Activated CD8-positive, alpha-beta T cell treated with anti-CD3 and anti-CD28 coated beads, Interleukin-2, amount 10 ng/mL, durations not matched to agents 7 days and 5 days (primary cell): Measurements from ENCODE around the gene SSH2. TPM values are rescaled to one million over a fixed set of nuclear protein-coding genes. Genes with fewer than 3 reads are reported as not detected.

Experiments used
- ATAC-seq: fragments of 150-1000 bp; cut with Tn5 transposase; one replicate; pipeline ENCODE4 v1.10.0; 2021; ENCODE audit warnings: moderate library complexity
- CTCF ChIA-PET: fragments of 350-600 bp; sonication (Branson Sonifier 250); formaldehyde crosslinking; loops from one replicate; lab custom pipeline; 2021; ENCODE audit warnings: antibody characterized with exemption; lab: Charles Lee
- POLR2A ChIA-PET: fragments of 350-600 bp; sonication (Branson Sonifier 250); formaldehyde crosslinking; loops from one replicate; lab custom pipeline; 2021; ENCODE audit warnings: antibody characterized with exemption; lab: Charles Lee
- DNase-seq: peaks from one replicate; pipeline ENCODE4 v3.0.0-alpha.2; 2020
- H3K27ac Mint-ChIP-seq: one replicate; pipeline ENCODE4 v1.8.0; 2021; ENCODE audit warnings: mild to moderate bottlenecking, mixed read lengths
- H3K27me3 Mint-ChIP-seq: one replicate; pipeline ENCODE4 v1.8.0; 2021; ENCODE audit warnings: low read depth, mixed read lengths
- H3K36me3 Mint-ChIP-seq: one replicate; pipeline ENCODE4 v1.8.0; 2021; ENCODE audit warnings: low read depth, mixed read lengths
- H3K4me1 Mint-ChIP-seq: one replicate; pipeline ENCODE4 v1.8.0; 2021; ENCODE audit warnings: low read depth, mixed read lengths
- H3K4me3 Mint-ChIP-seq: one replicate; pipeline ENCODE4 v1.8.0; 2021; ENCODE audit warnings: mild to moderate bottlenecking, mixed read lengths
- H3K9me3 Mint-ChIP-seq: one replicate; pipeline ENCODE4 v1.8.0; 2022; ENCODE audit warnings: mixed read lengths; ENCODE audit not compliant: insufficient read depth
- total RNA-seq, 2 experiments: library from RNA; stranded (reverse); gene quantifications; one replicate each; pipeline ENCODE4 v1.2.3, GENCODE V29; 2021

SSH2 gene
- total RNA-seq, 2 experiments from 2014 or later: 73.5 to 79.6 TPM

GRCh38 chr17:29927546-29927945 is 2.5 kb downstream of the SSH2 start:
- Mint-ChIP-seq H3K4me3 (no peak overlapping the region), H3K27ac (no peak overlapping the region)
- POLR2A ChIA-PET: no interaction called here

GRCh38 chr17:29924786-29925185 is 5.2 kb downstream of the SSH2 start:
- H3K27me3 Mint-ChIP-seq: no peaks in the 10 kb centered on the region
- ChIA-PET POLR2A (no interaction called here), CTCF (interaction anchor here (1.2 to 2.3 kb wide), 2 partner anchors 12 to 115 kb away, joined by 3 to 8 read pairs; no protein-coding TSS in a partner anchor)
- no peak for DNase-seq
- no peak overlapping the region for H3K27ac Mint-ChIP-seq
- peaks cover 16% of the 10 kb centered on the region for H3K4me1 Mint-ChIP-seq
- ATAC-seq: no peak
- no peak overlapping the region for H3K4me3 Mint-ChIP-seq
- H3K9me3 Mint-ChIP-seq: no peaks in the 10 kb centered on the region
- peaks cover 7% of the 10 kb centered on the region for H3K36me3 Mint-ChIP-seq

More at GRCh38 chr17:29927546-29927945, 2.5 kb downstream of the SSH2 start:
- CTCF ChIA-PET: interaction anchor here (0.8 to 1.3 kb wide), 4 partner anchors 21 to 310 kb away, joined by 3 to 9 read pairs (median 5); no protein-coding TSS in a partner anchor
- Mint-ChIP-seq H3K4me1 (peaks cover 16% of the 10 kb centered on the region), H3K36me3 (peaks cover 3% of the 10 kb centered on the region), H3K27me3 (no peaks in the 10 kb centered on the region), H3K9me3 (no peaks in the 10 kb centered on the region)
- ATAC-seq (no peak), DNase-seq (no peak)

- no peak overlapping the region for H3K27ac Mint-ChIP-seq
- H3K4me3 Mint-ChIP-seq: no peak overlapping the region
- peaks cover 6% of the 10 kb centered on the region for H3K36me3 Mint-ChIP-seq
- DNase-seq (no peak), ATAC-seq (no peak)
- ChIA-PET CTCF (interaction anchor here (2.4 kb wide), 1 partner anchor 12 kb away, joined by 23 read pairs; the partner anchor contains the start of gene SSH2), POLR2A (no interaction called here)
- H3K27me3 Mint-ChIP-seq: no peaks in the 10 kb centered on the region
- H3K4me1 Mint-ChIP-seq: peaks cover 3% of the 10 kb centered on the region
- no peaks in the 10 kb centered on the region for H3K9me3 Mint-ChIP-seq
Observed at GRCh38 chr17:29918922-29919856, 10.8 kb downstream of the SSH2 start.

- POLR2A ChIA-PET: no interaction called here
- no peak for DNase-seq
- Mint-ChIP-seq H3K27me3 (no peaks in the 10 kb centered on the region), H3K27ac (no peak overlapping the region), H3K4me3 (no peak overlapping the region), H3K9me3 (no peaks in the 10 kb centered on the region), H3K4me1 (peaks cover 3% of the 10 kb centered on the region), H3K36me3 (peaks cover 8% of the 10 kb centered on the region)
- ATAC-seq: no peak
- CTCF ChIA-PET: interaction anchor here (0.9 kb wide), 1 partner anchor 13 kb away, joined by 5 read pairs; no protein-coding TSS in a partner anchor
Observed at GRCh38 chr17:29918016-29918415, 12.0 kb downstream of the SSH2 start.

- Mint-ChIP-seq H3K27me3 (no peaks in the 10 kb centered on the region), H3K9me3 (no peaks in the 10 kb centered on the region), H3K4me3 (no peak overlapping the region), H3K27ac (no peak overlapping the region), H3K4me1 (peaks cover 3% of the 10 kb centered on the region), H3K36me3 (peaks cover 9% of the 10 kb centered on the region)
- no peak for DNase-seq
- no peak for ATAC-seq
- CTCF ChIA-PET: interaction anchor here (1.0 kb wide), 1 partner anchor 17 kb away, joined by 3 read pairs; no protein-coding TSS in a partner anchor
- POLR2A ChIA-PET: interaction anchor here (0.6 kb wide), 1 partner anchor 15 kb away, joined by 3 read pairs; the partner anchor contains the start of gene SSH2
Observed at GRCh38 chr17:29914819-29915537, 15.1 kb downstream of the SSH2 start.

GRCh38 chr17:29911641-29912177 is 18.3 kb downstream of the SSH2 start:
- POLR2A ChIA-PET: no interaction called here

GRCh38 chr17:29909236-29910003 is 20.6 kb downstream of the SSH2 start:
- Mint-ChIP-seq H3K4me1 (peaks cover 7% of the 10 kb centered on the region), H3K27ac (no peak overlapping the region), H3K36me3 (peaks cover 29% of the 10 kb centered on the region), H3K9me3 (peaks cover 13% of the 10 kb centered on the region), H3K27me3 (no peaks in the 10 kb centered on the region), H3K4me3 (no peak overlapping the region)
- ATAC-seq (no peak), DNase-seq (no peak)
- CTCF ChIA-PET: interaction anchor here (0.9 to 2.1 kb wide), 2 partner anchors 22 to 40 kb away, joined by 3 to 19 read pairs; no protein-coding TSS in a partner anchor
- POLR2A ChIA-PET: interaction anchor here (1.5 kb wide), 1 partner anchor 21 kb away, joined by 4 read pairs; the partner anchor contains the start of gene SSH2

More at GRCh38 chr17:29911641-29912177, 18.3 kb downstream of the SSH2 start:
- Mint-ChIP-seq H3K4me1 (peaks cover 4% of the 10 kb centered on the region), H3K9me3 (peaks cover 3% of the 10 kb centered on the region), H3K36me3 (peaks cover 15% of the 10 kb centered on the region), H3K27ac (no peak overlapping the region), H3K27me3 (no peaks in the 10 kb centered on the region), H3K4me3 (no peak overlapping the region)
- no peak for ATAC-seq
- DNase-seq: no peak
- CTCF ChIA-PET: interaction anchor here (1.2 to 2.4 kb wide), 3 partner anchors 13 to 20 kb away, joined by 3 to 8 read pairs (median 5); partner anchors contain the start of gene SSH2

- ChIA-PET POLR2A (interaction anchor here (0.7 kb wide), 1 partner anchor 138 kb away, joined by 3 read pairs; no protein-coding TSS in a partner anchor), CTCF (interaction anchor here (1.1 to 1.5 kb wide), 2 partner anchors 21 to 24 kb away, joined by 3 to 5 read pairs; no protein-coding TSS in a partner anchor)
- peaks cover 30% of the 10 kb centered on the region for H3K36me3 Mint-ChIP-seq
- no peak for DNase-seq
- ATAC-seq: no peak
- no peak overlapping the region for H3K27ac Mint-ChIP-seq
- H3K4me1 Mint-ChIP-seq: peaks cover 8% of the 10 kb centered on the region
- no peak overlapping the region for H3K4me3 Mint-ChIP-seq
- peaks cover 13% of the 10 kb centered on the region for H3K9me3 Mint-ChIP-seq
- no peaks in the 10 kb centered on the region for H3K27me3 Mint-ChIP-seq
Observed at GRCh38 chr17:29906969-29907368, 23.1 kb downstream of the SSH2 start.

GRCh38 chr17:29905879-29906167 is 24.2 kb downstream of the SSH2 start:
- Mint-ChIP-seq H3K27me3 (no peaks in the 10 kb centered on the region), H3K4me1 (peaks cover 16% of the 10 kb centered on the region), H3K36me3 (peaks cover 30% of the 10 kb centered on the region), H3K27ac (no peak overlapping the region), H3K9me3 (peaks cover 13% of the 10 kb centered on the region), H3K4me3 (no peak overlapping the region)
- ChIA-PET POLR2A (no interaction called here), CTCF (interaction anchor here (1.5 kb wide), 1 partner anchor 22 kb away, joined by 3 read pairs; no protein-coding TSS in a partner anchor)
- DNase-seq (no peak), ATAC-seq (no peak)

GRCh38 chr17:29905086-29905878 is 24.7 kb downstream of the SSH2 start:
- ATAC-seq (no peak), DNase-seq (no peak)
- ChIA-PET POLR2A (no interaction called here), CTCF (no interaction called here)
- Mint-ChIP-seq H3K27me3 (no peaks in the 10 kb centered on the region), H3K4me3 (no peak overlapping the region), H3K36me3 (peaks cover 29% of the 10 kb centered on the region), H3K4me1 (peaks cover 21% of the 10 kb centered on the region), H3K9me3 (peaks cover 13% of the 10 kb centered on the region), H3K27ac (no peak overlapping the region)
